AG09309 (cell line): ENCODE results near the gene TMEM132D.

ENCODE experiments used
- DNase-seq: peaks from one replicate; pipeline ENCODE4 v3.0.0-alpha.2; 2010; ENCODE audit warnings: low read depth
- H3K4me3 ChIP-seq: 2 replicates; pipeline ENCODE4 v1.5.1; 2011; ENCODE audit warnings: mild to moderate bottlenecking, low read depth, low read length, moderate library complexity; ENCODE audit not compliant: control insufficient read depth
- TF ChIP-seq, protein P1 (sequence below): IDR thresholded peaks from 2 replicates; pipeline ENCODE4 v1.5.1; 2011; ENCODE audit warnings: mild to moderate bottlenecking, low read depth, low read length, inconsistent platforms; ENCODE audit not compliant: insufficient read depth, control insufficient read depth; ENCODE audit errors: missing control alignments

The TMEM132D gene

DNA sequence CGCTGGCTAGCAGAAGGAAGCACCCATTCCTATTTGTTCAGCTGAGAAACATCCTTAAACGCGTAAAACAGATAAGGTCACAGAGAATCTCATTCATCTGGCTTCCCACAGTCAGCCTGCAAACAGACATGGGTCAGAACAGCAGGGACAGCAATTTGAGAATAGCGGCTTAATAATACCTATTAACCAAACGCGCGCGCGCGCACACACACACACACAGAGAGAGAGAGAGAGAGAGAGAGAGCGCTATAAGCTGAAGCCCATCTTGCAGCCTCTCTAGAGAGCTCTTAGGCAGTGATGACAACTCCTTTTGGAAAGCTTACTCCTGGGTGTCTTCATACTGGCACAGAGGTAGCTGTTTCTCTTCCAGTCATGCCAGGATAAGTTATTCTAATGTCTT, 26.4 kb downstream of the TMEM132D start:
- no peak overlapping the region for H3K4me3 ChIP-seq
- TF ChIP-seq, protein P1, sequence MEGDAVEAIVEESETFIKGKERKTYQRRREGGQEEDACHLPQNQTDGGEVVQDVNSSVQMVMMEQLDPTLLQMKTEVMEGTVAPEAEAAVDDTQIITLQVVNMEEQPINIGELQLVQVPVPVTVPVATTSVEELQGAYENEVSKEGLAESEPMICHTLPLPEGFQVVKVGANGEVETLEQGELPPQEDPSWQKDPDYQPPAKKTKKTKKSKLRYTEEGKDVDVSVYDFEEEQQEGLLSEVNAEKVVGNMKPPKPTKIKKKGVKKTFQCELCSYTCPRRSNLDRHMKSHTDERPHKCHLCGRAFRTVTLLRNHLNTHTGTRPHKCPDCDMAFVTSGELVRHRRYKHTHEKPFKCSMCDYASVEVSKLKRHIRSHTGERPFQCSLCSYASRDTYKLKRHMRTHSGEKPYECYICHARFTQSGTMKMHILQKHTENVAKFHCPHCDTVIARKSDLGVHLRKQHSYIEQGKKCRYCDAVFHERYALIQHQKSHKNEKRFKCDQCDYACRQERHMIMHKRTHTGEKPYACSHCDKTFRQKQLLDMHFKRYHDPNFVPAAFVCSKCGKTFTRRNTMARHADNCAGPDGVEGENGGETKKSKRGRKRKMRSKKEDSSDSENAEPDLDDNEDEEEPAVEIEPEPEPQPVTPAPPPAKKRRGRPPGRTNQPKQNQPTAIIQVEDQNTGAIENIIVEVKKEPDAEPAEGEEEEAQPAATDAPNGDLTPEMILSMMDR: no peak
- DNase-seq: no peak

DNA sequence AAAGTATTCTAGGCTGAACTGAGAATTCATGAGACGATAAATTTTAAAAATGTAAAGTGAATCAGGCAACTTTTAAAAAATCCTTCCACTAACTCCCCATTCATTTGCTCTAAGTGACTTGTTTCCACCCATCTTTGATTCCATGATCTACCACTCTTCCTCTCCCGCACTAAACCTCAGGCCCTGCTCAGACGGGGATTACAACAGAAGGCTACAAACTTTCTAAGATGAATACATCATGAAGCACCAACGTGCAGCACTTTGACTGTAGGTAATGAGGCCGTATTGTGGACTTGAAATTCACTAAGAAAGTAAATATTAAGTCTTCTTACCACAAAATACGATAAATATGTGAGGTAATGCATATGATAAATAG, 30.0 kb downstream of the TMEM132D start:
- TF ChIP-seq, protein P1: no peak
- H3K4me3 ChIP-seq: no peak overlapping the region
- DNase-seq: no peak

DNA sequence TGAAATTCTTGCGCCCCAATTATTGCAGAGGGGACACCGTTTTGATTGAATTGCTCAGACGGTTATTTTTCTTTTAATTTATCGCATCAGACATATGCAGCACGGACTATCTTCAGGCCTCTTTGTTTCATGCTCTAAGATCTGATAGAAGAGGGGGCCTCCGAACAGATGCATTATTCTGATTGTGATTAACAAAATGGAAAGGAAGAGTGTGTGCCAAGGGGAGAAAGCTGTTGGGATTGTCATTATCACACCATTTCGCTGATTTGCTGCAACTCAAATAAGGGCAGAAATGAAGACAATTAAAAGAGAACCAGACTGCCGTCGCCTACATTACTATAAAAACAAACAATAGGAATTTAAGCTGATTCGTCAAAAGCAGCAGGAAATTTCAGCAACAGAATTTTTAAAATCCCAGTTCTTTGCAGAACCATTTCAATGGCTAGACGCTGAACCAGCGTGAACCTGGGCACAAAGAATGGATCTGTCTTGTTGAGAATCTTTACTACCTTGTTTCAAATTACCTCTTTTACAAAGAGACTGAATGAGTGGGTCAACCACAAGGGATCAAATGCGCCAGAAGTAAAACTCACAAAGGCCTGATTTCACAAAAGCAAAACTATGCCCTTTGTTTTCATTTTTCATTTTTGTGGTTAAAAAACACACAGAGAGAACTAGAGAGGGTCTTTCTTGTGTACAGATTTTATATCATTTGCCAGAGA, 30.6 kb downstream of the TMEM132D start:
- TF ChIP-seq, protein P1: no peak
- no peak overlapping the region for H3K4me3 ChIP-seq
- no peak for DNase-seq

DNA sequence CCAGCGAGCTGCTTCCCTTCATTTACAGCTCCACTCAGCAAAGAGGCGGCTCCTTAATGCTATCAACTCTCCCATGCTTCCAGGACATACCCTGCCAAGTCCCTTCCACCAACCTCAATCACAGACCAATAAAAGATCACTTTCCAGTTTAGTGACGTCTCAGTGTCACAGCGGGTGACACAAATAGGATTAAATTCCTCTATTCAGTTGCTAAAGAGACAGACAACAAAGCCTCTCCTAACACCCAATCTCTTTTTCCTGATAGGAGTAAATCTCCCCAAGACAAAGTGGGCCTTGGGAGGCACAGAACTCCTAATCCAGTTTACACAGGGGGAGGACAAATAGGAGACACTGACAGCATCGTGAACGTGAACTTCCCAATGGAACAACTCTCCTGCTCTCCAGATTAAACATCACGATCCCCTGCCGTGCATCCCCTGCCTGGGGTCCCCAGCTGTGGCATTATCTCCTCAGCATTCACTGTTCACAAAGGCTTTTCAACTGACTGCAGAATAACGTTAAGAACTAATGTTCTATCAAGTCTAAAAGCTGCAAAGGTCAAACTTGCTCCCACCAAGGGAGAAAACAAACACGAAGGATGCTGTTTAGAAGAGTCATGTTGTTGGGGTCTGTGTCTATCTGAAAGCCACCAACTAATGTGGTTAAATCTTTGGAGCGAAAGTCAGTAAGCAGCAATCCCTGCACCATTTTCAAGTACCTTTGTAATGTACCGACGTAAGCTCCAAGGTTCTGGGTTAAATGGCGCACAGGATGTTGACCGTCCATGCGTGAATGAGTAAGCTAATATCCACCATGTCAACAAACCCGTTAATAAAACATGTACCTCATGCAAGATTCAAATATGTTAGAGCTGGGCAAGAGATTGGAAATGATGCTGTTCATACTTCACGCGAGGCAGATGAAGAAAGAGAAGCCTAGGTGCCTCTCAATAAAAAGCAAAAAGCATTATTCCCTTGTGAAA, 31.5 kb downstream of the TMEM132D start:
- H3K4me3 ChIP-seq: no peak overlapping the region
- TF ChIP-seq, protein P1: no peak
- DNase-seq: no peak

DNA sequence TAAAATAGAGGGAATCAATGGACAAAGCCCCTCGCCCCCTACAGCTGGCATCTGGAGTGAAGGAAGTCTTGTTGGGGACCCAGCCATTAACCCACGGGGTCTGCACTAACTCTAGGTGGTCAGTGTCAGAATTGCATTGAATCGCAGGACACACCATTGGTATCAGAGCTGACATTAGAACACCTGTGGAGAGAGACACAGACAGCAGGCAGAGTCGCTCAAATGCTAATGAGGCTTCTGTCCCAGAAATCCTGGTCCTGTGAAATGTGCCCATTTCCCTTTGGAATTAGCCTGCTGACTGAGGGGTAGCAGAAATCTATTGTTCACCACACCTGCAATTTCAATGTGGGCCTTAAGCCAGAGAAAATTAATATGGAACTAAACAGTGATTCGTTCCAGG, 33.0 kb downstream of the TMEM132D start:
- no peak for DNase-seq
- H3K4me3 ChIP-seq: no peak overlapping the region
- TF ChIP-seq, protein P1: no peak

DNA sequence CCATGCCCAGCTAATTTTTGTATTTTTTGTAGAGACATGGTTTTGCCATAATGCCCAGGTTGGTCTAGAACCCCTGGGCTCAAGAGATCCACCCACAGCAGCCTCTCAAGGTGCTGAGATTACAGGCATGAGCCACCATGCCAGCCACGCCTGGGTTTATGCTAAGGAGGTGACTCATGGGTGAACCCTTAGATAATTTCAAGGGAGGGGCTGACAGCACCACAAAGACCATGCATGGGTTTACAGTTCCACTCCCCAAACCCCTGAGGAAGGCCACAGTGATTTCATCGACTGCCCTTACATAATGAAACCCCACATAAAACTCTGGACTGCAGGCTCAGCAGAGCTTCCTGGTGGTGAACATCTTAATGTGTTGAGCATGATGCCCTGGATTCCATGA, 33.7 kb downstream of the TMEM132D start:
- DNase-seq: no peak
- TF ChIP-seq, protein P1: no peak
- no peak overlapping the region for H3K4me3 ChIP-seq
